Epithelial cell of esophagus (primary cell): ENCODE data around the gene GLYR1.

Source experiments
- DNase-seq: peaks from one replicate; pipeline ENCODE4 v3.0.0; 2010; ENCODE audit warnings: low read depth
- H3K4me3 ChIP-seq: 2 replicates; pipeline ENCODE4 v1.5.1; 2011; ENCODE audit warnings: mild to moderate bottlenecking, low read length, control low read depth
- CTCF ChIP-seq: IDR thresholded peaks from 2 replicates; pipeline ENCODE4 v1.5.1; 2011; ENCODE audit warnings: low read depth, mild to moderate bottlenecking, low read length, control low read depth, inconsistent platforms; ENCODE audit not compliant: insufficient read depth; ENCODE audit errors: missing control alignments

The GLYR1 gene

GRCh38 chr16:4852221-4852872 lies 5.3 kb upstream of the GLYR1 start:
- DNase-seq = peak; percentile 64
- no peak for TF ChIP-seq CTCF
- H3K4me3 ChIP-seq = no peak overlapping the region

GRCh38 chr16:4850211-4850610 lies 3.1 kb upstream of the GLYR1 start:
- TF ChIP-seq CTCF = no peak
- peak overlapping the region; percentile 22 for H3K4me3 ChIP-seq

GRCh38 chr16:4847774-4848587 lies 893 bp upstream of the GLYR1 start:
- peak overlapping the region; percentile 73 for H3K4me3 ChIP-seq
- no peak for TF ChIP-seq CTCF
- peak; percentile 79 for DNase-seq

More at GRCh38 chr16:4850211-4850610, 3.1 kb upstream of the GLYR1 start:
- DNase-seq = no peak

- DNase-seq = peak; percentile 73
- H3K4me3 ChIP-seq = peak overlapping the region; percentile 86
- TF ChIP-seq CTCF = no peak
These were observed 586 bp downstream of the GLYR1 start for GRCh38 chr16:4846503-4846900.

- no peak for TF ChIP-seq CTCF
- H3K4me3 ChIP-seq = no peak overlapping the region
- no peak for DNase-seq
These were observed 6.1 kb downstream of the GLYR1 start for GRCh38 chr16:4840984-4841383.

GRCh38 chr16:4839942-4840341 lies 7.1 kb downstream of the GLYR1 start:
- no peak overlapping the region for H3K4me3 ChIP-seq
- no peak for TF ChIP-seq CTCF
- DNase-seq = peak; percentile 29
